GM12891 (cell line): ENCODE measurements around the gene COMMD6.
"Not testable (repeated sequence)": the region's sequence is repeated elsewhere in the genome, so short reads cannot be mapped to it uniquely, and the experiment has no call there.

ENCODE experiments used
- DNase-seq: peaks from one replicate; pipeline ENCODE4 v3.0.0; 2011; ENCODE audit warnings: low spot score; ENCODE audit not compliant: insufficient read length
- FAIRE-seq: peaks from 2 replicates; lab custom pipeline; 2011; peaks lifted over from hg19 to GRCh38; lab: Jason Lieb, UNC
- PAX5 ChIP-seq: IDR thresholded peaks from 2 replicates; pipeline ENCODE4 v1.6.1; 2011; ENCODE audit warnings: low read length, moderate library complexity, mild to moderate bottlenecking; ENCODE audit not compliant: insufficient read depth, severe bottlenecking
- POLR2A ChIP-seq: IDR thresholded peaks from 2 replicates; pipeline ENCODE4 v1.6.1; 2011; ENCODE audit warnings: low read depth, low read length, control low read depth
- POLR2AphosphoS5 ChIP-seq: IDR thresholded peaks from 2 replicates; pipeline ENCODE4 v1.6.1; 2011; ENCODE audit warnings: low read depth, low read length, control low read depth
- POU2F2 ChIP-seq: IDR thresholded peaks from 2 replicates; pipeline ENCODE4 v1.6.1; 2011; ENCODE audit warnings: low read depth, mild to moderate bottlenecking, control low read depth, low read length, moderate library complexity
- SPI1 ChIP-seq: IDR thresholded peaks from 2 replicates; pipeline ENCODE4 v1.6.1; 2011; ENCODE audit warnings: low read depth, low read length, control low read depth
- TAF1 ChIP-seq: IDR thresholded peaks from 2 replicates; pipeline ENCODE4 v1.6.1; 2011; ENCODE audit warnings: low read depth, low read length, control low read depth

Gene COMMD6

DNA sequence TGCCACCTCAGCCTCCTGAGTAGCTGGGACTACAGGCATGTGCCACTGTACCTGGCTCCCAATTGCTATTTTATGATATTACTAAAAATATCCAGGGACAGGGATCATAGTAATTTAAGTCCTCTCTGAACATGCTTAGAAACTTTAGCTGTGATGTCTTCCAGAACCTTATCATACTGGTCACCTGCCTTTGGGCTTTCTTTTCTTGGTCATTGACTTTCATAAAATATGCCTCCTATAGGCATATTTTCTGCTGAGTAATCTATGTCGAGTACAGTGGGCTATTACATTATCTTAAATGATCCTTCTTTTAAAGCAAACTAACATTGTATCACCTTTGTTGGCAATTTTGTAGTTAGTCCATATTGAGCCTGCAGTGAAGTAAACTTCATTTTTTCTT lies 18.2 kb upstream of the COMMD6 start:
- TF ChIP-seq POLR2AphosphoS5 (no peak), PAX5 (no peak), TAF1 (no peak), POU2F2 (no peak), SPI1 (no peak), POLR2A (no peak)
- DNase-seq (no peak), FAIRE-seq (no peak)

DNA sequence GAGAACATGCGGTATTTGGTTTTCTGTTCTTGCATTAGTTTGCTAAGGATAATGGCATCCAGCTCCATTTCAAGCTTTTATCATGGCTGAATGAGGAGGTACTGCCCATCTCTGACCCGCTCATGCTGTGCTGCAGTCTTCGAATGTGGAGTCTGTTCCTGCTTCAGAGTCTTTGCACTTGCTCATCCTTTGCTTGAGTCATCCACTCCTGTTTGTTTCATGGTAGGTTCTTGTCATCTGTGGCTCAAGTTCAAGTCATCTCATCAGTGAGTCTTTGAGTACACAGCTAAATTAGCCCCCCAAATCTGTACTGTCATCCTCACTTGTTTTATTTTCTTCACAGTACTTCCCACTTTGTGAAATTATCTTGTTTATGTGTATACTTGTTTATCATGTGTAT lies 17.3 kb upstream of the COMMD6 start:
- FAIRE-seq (no peak), DNase-seq (no peak)
- TF ChIP-seq POLR2AphosphoS5 (no peak), SPI1 (no peak), TAF1 (no peak), POLR2A (no peak), PAX5 (no peak), POU2F2 (no peak)

DNA sequence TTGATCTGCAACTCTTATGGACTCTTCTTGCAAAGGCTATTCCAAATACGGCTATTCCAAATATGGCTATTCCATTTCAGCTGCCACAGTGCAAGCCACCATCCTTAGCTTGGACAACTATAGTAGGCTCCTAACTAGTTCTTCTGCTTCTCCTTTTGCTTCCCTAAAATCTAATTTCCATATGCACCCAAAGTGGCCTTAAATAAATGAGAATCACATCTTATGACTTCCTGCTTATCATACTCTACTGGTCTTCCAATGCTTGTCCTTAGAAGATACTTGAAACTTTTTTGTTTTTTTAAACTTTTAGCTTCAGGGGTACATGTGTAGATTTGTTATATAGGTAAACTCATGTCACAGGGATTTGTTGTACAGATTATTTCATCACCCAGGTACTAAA lies 16.8 kb upstream of the COMMD6 start:
- FAIRE-seq (no peak), DNase-seq (no peak)
- TF ChIP-seq TAF1 (no peak), POLR2A (no peak), PAX5 (no peak)

DNA sequence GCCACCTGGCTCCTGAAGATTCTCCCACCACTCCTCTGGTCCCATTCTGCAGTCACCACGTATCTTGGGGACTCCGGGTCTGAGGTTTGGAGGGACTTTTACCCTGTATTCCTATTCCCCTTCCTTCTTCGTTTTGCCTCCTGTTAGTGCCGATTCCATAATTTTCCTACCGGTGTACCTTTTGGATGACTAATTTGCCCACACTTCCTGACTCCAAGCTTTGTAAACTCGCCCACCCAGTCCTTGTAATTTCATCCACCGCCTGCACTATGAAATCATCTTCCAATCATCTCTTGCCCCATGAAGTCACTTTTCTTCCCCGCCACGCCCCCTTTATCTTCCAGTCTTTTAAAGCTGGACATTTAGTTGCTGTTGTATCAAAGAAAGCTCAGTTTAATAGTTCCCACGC lies 12.5 kb upstream of the COMMD6 start:
- no peak for FAIRE-seq
- DNase-seq: no peak
- TF ChIP-seq SPI1: no peak
- no peak for TF ChIP-seq PAX5
- no peak for TF ChIP-seq POU2F2
- TF ChIP-seq TAF1: no peak
- TF ChIP-seq POLR2A: no peak
- TF ChIP-seq POLR2AphosphoS5: no peak

DNA sequence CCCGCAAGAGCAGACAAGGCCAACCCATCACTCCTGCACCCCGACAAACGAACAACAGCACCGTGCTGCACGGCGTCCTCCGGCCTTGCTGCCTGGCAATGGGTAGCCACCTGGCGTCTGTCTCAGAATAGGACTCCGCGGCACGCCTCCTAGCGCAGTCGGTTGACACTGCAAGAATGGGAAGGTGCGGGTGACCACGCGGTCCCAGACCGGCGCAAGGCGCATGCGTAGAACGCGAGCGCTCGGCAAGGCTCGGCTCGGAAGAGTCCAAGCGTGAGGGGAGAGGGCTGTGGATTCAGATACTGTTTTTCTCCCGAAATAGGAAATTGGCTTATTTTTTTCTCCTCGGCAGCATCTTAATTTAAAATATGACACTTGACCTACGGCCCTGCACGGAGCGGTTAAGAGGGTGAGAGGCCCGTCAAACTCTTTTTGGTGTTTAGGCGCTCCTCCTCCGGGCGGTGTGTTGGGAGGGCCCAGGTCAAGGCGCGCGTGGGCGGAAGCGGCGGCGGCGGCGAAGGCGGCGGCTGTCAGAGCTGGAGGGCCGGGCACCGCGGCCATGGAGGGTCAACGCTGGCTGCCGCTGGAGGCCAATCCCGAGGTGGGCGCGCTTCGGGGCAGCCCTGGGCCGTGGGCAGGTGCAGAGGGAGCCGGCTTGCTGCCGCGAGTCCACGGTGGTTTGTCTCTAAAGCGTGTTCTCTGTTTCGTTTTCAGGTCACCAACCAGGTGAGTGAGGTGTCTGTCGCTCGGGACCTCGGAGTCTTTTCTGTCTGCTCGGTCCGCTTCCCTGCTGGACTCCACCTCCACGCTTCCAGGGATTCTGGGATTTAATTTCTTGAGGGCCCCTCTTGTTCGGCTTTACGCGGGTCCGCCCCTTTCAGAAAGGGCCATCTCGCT lies 11.9 kb upstream of the COMMD6 start, which contains the start of gene UCHL3:
TSS of gene UCHL3 (plus strand) at position 530 of the 897 bp plus-strand sequence. CDS start at position 560, 30 bp downstream.
- peak; percentile 85 for DNase-seq
- TF ChIP-seq SPI1 (no peak), POLR2A (peak; percentile 73), PAX5 (no peak), POU2F2 (0 out of 2 replicates have a peak, but pooled peaks have one; percentile 63), POLR2AphosphoS5 (peak; percentile 81), TAF1 (peak; percentile 28; the same call in 1 of the 2 replicates)
- FAIRE-seq: peak; percentile 100

DNA sequence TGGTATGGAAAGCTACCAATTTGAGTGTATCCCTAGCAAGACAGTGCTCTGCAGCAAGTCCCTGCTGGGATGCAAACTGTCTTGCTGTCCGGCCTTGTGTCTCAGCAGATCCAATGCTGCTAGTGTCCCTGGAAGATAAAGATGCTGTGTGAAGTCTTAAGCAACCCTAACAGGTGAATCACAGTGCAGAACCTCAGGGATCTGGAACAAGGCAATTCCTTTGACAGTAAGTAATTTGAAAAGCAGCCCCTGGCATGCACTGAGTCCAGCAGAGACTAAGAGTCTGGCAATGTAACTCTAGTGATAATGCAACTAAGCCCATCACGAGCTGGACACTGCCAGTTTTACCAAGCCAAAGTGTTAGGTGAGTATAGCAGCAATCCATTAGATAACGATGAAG lies 10.3 kb upstream of the COMMD6 start:
- peak; percentile 43 for FAIRE-seq
- TF ChIP-seq POLR2A (no peak), SPI1 (no peak), PAX5 (no peak), POLR2AphosphoS5 (no peak), TAF1 (no peak), POU2F2 (no peak)
- DNase-seq: no peak

DNA sequence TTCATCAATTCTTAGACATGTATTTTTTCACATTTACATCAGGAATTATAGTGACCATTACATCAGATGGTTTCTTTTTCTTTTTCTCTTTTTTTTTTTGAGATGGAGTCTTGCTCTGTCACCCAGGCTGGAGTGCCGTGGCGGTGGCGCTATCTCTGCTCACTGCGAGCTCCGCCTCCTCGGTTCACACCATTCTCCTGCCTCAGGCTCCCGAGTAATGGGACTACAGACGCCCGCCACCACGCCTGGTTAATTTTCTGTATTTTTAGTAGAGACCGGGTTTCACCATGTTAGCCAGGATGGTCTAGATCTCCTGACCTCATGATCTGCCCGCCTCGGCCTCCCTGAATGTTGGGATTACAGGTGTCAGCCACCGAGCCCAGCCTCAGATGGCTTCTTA lies 7.7 kb upstream of the COMMD6 start:
- not testable (repeated sequence) for DNase-seq, FAIRE-seq

DNA sequence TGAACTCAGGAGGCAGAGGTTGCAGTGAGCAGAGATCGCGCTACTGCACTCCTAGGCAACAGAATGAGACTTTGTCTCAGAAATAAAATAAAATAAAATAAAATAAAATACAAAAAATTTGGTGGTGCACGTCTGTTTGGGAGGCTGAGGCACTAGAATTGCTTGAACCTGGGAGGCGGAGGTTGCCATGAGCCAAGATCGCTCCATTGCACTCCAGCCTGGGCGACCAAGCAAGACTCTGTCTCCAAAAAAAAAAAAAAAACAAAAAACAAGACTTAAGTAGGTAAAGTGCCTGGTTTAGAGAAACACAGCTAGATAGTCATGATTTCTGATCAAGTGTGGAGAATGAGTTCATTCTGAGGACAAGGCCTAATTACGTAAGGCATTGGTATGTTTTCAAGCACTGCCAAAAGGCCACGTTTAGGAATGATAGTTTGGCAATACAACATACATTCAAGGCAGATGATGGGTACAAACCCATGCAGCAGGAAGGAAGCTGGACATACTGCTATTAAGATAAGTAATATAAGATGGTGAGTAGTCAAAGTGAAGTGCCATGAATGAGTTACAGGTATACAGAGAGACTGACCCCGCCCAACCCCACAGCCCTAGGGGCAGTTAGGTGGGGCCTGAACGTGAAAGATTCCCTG lies 7.2 kb upstream of the COMMD6 start:
- FAIRE-seq (no peak), DNase-seq (no peak)
- no peak for TF ChIP-seq TAF1
- TF ChIP-seq POLR2A: no peak
- no peak for TF ChIP-seq PAX5
- no peak for TF ChIP-seq POU2F2
- no peak for TF ChIP-seq POLR2AphosphoS5
- no peak for TF ChIP-seq SPI1

DNA sequence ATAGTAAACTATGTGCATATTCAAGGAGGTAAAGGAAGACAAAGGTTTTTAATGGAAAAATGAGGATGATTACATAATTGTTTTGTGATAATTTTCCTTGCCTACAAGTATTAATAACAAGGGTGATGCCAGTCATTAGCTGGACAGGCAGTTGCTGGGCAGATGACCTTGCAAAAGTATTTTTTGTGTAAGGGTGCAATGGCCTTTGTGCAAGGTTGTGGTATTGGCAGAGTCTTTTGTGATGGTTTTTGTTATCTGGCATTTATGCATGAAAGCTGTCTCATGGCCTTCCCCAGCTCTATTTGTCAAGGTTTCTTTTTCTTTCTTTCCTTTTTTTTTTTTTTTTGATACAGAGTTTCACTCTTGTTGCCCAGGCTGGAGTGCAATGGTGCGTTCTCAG lies 4.3 kb upstream of the COMMD6 start:
- FAIRE-seq: no peak
- no peak for TF ChIP-seq POU2F2
- no peak for TF ChIP-seq POLR2AphosphoS5
- TF ChIP-seq TAF1: no peak
- no peak for TF ChIP-seq PAX5
- no peak for TF ChIP-seq POLR2A
- TF ChIP-seq SPI1: no peak
- no peak for DNase-seq

DNA sequence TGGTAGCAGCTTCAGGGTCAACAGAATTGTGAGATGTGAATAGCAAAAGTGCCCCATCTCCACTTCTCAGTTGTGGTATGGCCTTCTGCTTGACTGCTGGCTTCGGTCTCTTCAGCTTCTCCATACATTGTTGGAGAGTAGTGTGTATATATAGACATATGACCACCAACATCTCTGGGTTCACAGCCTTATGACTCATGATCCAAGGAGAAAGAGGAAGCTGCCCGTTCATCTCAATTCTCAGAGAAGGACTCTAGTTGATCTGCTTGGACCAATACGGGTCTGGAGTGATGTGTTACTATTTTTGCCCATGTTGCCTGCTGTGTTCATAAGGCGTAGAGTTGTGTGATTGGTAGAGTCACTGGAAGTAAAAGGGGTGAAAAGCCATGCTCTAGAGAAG lies 3.6 kb upstream of the COMMD6 start:
- peak; percentile 53; the same call in 1 of the 2 replicates for TF ChIP-seq SPI1
- no peak for TF ChIP-seq POLR2AphosphoS5
- TF ChIP-seq POU2F2: no peak
- TF ChIP-seq TAF1: no peak
- DNase-seq: no peak
- no peak for FAIRE-seq

DNA sequence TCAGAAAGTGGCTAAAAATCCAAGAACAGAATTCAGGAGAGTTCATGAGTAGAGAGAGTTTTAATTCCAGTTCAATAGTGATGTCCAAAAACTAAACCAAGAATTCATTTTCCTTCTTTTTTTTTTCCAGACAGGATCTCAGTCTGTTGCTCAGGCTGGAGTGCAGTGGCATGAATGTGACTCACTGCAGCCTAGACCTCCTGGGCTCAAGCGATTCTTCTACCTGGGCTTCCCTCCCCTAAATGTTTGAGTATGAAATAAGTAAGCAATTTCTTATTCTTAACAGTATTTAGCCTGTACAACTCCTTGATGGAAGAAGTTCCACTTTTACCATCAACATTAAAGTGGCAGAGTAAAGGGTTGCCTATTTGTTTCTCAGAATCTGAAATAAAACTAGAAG lies 3.8 kb downstream of the COMMD6 start:
- DNase-seq (no peak), FAIRE-seq (no peak)
- no peak for TF ChIP-seq POLR2AphosphoS5
- TF ChIP-seq POLR2A: no peak
- TF ChIP-seq TAF1: no peak
- no peak for TF ChIP-seq POU2F2
- TF ChIP-seq PAX5: no peak
- no peak for TF ChIP-seq SPI1
